Activated naive CD8-positive, alpha-beta T cell treated with anti-CD3 and anti-CD28 coated beads for 36 hours (primary cell): ENCODE measurements around the gene HIGD1A. TPM values are rescaled to one million over a fixed set of nuclear protein-coding genes. Genes with fewer than 3 reads are reported as not detected.

ENCODE experiments used
- DNase-seq: peaks from one replicate; pipeline ENCODE4 v3.0.0; 2021
- H3K27ac Mint-ChIP-seq: one replicate; pipeline ENCODE4 v1.8.0; 2022; ENCODE audit warnings: mild to moderate bottlenecking, moderate library complexity, mixed read lengths
- H3K27me3 Mint-ChIP-seq: one replicate; pipeline ENCODE4 v1.8.0; 2022; ENCODE audit warnings: mild to moderate bottlenecking, mixed read lengths
- H3K36me3 Mint-ChIP-seq: one replicate; pipeline ENCODE4 v1.8.0; 2021; ENCODE audit warnings: mild to moderate bottlenecking, mixed read lengths
- H3K4me1 Mint-ChIP-seq: one replicate; pipeline ENCODE4 v1.8.0; 2021; ENCODE audit warnings: mixed read lengths
- H3K4me3 Mint-ChIP-seq: one replicate; pipeline ENCODE4 v1.8.0; 2022; ENCODE audit warnings: mild to moderate bottlenecking, moderate library complexity, mixed read lengths
- H3K9me3 Mint-ChIP-seq: one replicate; pipeline ENCODE4 v1.8.0; 2022; ENCODE audit warnings: mixed read lengths
- total RNA-seq, 2 experiments: library from RNA; stranded (reverse); gene quantifications; one replicate each; pipeline ENCODE4 v1.2.3, GENCODE V29; 2021

HIGD1A gene
- total RNA-seq, 2 experiments from 2014 or later, result 83.1 to 85.3 TPM

DNA sequence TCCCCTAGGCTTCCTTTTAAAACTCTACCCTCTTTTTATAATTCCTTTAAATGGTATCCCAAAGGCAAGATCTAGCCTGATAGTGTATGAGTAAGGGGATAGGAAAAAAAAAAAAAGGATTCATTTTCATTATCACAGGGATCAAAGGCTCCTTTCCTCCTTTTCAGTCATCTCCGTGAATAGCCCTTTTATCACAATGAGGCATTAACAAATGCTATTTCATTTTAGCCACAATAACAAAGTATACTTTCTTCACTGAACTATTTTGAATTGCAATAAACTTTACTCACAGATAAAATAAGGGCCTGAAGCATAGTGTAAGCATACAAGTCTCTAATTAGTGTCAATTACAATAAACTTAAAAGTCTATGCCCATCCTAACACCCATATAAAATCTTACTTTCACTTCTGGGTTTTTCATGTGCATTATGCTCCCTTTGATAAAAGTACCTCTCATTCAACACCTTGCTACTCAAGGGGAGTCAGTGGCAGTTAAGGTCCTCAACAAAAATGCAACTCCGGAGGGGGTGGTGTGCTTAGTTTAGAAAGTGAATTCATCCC is 8.6 kb downstream of the HIGD1A start:
- peaks cover 23% of the 10 kb centered on the region for H3K4me1 Mint-ChIP-seq
- no peak overlapping the region for H3K27ac Mint-ChIP-seq
- peaks cover 34% of the 10 kb centered on the region for H3K36me3 Mint-ChIP-seq
- no peaks in the 10 kb centered on the region for H3K9me3 Mint-ChIP-seq
- no peak overlapping the region for H3K4me3 Mint-ChIP-seq
- no peaks in the 10 kb centered on the region for H3K27me3 Mint-ChIP-seq
- no peak for DNase-seq

DNA sequence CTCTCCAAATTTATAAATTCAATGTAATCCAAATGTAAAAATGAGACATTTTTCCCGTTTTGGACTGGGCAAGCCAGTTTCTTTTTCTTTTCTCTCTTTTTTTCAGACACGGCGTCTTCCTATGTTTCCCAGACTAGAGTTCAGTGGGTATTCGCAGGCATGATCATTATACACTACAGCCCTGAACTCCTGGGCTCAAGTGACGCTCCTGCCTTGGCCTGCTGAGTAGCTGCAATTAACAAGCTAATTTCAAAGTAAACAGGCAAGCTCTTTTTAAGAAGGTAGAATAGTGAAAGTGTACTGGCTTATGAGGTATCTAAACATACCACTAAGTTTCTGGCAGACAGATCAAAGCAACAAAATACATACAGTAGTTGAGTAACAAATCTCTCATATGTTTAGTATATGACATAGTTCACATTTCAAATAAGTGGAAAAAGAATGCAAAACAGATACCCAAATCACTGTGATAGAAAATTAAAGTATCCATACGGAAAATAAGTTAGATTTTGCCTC is 13.5 kb downstream of the HIGD1A start:
- H3K27ac Mint-ChIP-seq, result no peak overlapping the region
- H3K27me3 Mint-ChIP-seq, result no peaks in the 10 kb centered on the region
- no peaks in the 10 kb centered on the region for H3K9me3 Mint-ChIP-seq
- peaks cover 24% of the 10 kb centered on the region for H3K36me3 Mint-ChIP-seq
- H3K4me3 Mint-ChIP-seq, result no peak overlapping the region
- peaks cover 11% of the 10 kb centered on the region for H3K4me1 Mint-ChIP-seq
- DNase-seq, result no peak

DNA sequence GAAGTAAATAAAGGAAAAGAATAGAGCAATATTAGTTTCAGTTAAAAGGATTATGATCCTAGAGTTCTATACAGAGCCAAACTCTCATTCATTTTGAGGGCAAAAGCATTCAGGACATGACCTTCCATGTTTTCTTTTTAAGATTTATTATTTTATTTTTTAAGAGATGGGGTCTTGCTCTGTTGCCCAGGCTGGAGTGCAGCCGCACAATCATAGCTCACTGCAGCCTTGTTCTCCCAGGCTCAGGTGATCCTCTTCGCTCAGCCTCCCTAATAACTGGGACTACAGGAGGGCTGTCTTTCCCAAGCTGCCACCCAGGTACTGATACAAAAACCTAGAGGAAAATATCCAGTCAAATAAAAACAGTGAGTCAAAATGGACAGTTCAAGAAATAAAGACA is 17.7 kb downstream of the HIGD1A start:
- Mint-ChIP-seq H3K36me3 (peaks cover 9% of the 10 kb centered on the region), H3K27ac (no peak overlapping the region), H3K4me1 (peaks cover 5% of the 10 kb centered on the region), H3K27me3 (no peaks in the 10 kb centered on the region), H3K4me3 (no peak overlapping the region), H3K9me3 (no peaks in the 10 kb centered on the region)
- no peak for DNase-seq

DNA sequence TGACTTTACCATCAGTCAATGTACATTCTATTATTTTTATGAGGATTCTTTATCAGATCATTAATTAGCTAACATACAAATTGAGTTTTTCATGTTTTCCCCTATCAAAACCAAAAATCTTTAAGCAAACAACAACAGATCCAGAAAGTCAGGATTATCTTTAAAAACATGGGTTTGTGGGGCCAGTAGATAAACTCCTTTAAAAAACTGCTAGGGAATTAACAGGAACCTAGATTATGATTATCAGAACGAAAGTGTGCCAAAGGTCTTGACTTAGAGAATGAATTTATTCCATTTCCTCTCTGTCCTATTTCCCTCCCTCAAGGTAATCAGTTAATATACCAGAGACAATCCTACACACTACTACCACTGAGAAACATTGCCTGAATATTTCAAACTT is 18.1 kb downstream of the HIGD1A start:
- H3K36me3 Mint-ChIP-seq, result peaks cover 9% of the 10 kb centered on the region
- H3K4me3 Mint-ChIP-seq, result no peak overlapping the region
- H3K27me3 Mint-ChIP-seq, result no peaks in the 10 kb centered on the region
- H3K27ac Mint-ChIP-seq, result no peak overlapping the region
- H3K4me1 Mint-ChIP-seq, result peaks cover 5% of the 10 kb centered on the region
- H3K9me3 Mint-ChIP-seq, result no peaks in the 10 kb centered on the region
- no peak for DNase-seq

DNA sequence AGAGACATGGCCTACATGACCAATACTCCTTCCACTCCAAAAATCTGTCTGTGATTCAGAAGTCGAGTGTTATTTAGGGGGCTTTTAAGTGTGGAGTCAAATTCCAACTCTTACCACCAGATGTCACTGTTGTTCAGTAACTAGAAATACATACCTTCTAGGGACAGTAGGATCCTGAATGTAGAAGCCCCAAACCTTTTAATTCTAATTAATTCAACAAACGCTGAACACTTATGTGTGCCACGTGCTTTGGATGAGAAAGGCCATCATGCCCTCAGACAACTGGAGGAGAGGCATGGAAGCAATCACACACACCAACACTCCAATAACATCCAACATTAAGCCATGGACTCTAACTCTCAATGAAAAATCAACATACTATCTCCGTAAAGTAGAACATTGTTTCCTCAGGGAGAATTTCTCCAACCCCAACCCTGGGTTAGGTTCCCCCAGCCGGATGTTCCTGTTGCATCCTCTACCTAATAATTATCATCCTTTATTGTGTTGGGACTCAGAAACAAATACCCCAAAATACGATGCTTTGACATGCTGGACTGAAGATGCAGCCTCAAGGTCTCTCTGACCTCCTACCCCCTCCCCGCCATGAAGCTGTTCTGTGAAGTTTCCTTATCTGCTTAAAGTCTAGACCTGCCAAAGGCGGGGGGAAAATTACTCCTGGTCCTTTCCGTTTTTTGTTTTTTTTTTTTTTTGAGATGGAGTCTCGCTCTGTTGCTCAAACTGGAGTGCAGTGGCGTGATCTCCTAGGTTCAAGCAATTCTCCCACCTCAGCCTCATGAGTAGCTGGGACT is 23.2 kb downstream of the HIGD1A start:
- H3K4me1 Mint-ChIP-seq, result peaks cover 2% of the 10 kb centered on the region
- H3K27me3 Mint-ChIP-seq, result no peaks in the 10 kb centered on the region
- H3K9me3 Mint-ChIP-seq, result no peaks in the 10 kb centered on the region
- DNase-seq, result no peak
- no peak overlapping the region for H3K27ac Mint-ChIP-seq
- peaks cover 3% of the 10 kb centered on the region for H3K36me3 Mint-ChIP-seq
- no peak overlapping the region for H3K4me3 Mint-ChIP-seq

DNA sequence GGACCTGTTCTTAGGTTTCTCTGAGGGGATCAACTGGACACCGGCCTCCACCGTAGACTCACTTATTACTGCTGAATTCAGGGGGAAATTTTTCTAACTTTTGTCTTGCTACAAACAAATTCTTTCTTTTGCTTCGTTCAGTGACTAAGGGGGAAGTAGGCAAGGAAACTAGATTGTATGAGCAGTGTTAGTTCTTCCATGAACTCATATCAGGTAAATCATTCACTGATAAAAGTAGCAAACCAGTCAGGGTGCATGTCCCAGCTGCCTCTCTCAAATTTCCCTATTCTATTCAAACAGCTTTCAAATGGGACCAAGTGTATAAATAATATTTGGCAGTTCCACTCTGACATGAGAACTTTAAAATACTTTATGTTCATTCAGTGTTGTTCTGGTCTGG is 23.9 kb downstream of the HIGD1A start:
- no peak for DNase-seq
- Mint-ChIP-seq H3K4me3 (no peak overlapping the region), H3K9me3 (no peaks in the 10 kb centered on the region), H3K4me1 (peaks cover 2% of the 10 kb centered on the region), H3K27me3 (no peaks in the 10 kb centered on the region), H3K27ac (no peak overlapping the region), H3K36me3 (peaks cover 3% of the 10 kb centered on the region)

DNA sequence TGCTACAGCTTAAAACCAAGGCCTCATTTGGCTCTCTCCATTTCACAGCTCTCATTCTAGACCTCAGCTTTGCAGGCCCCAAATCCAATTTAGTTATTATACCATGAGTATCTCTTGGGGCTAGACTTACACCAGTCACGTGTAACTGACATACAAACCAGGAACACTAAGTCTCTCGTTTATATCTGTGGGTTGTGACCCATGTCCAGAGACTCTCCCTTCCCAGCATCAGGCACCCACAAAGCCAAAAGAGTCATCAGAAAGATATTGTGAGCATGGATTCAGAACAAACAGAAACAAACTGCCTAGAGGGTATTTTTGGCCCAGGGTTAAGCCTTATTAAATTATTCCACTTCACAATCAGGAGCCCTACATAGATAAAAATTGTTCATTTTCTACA is 25.6 kb downstream of the HIGD1A start:
- Mint-ChIP-seq H3K27ac (no peak overlapping the region), H3K4me1 (peaks cover 2% of the 10 kb centered on the region), H3K36me3 (peaks cover 3% of the 10 kb centered on the region), H3K4me3 (no peak overlapping the region), H3K9me3 (no peaks in the 10 kb centered on the region), H3K27me3 (no peaks in the 10 kb centered on the region)
- DNase-seq, result no peak

DNA sequence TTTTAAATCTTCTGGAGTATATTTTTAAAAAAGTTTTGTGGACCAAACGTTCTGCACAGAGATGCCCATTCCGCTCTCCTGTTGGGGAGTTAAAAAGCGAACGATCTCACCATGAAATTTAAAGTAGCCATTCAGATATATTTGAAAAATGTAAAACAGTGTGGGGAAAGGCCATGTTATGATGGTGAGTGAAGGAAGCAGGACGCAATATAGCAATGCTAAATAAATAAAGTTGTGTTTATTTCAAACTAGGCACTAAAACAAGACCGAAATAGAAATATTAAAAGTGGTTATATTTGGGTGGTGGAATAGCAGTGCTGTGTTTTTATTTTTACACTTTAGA is 30.9 kb downstream of the HIGD1A start:
- no peak for DNase-seq
- H3K27me3 Mint-ChIP-seq, result no peaks in the 10 kb centered on the region
- peak overlapping the region; percentile 79 for H3K27ac Mint-ChIP-seq
- H3K4me3 Mint-ChIP-seq, result peak overlapping the region; percentile 83
- no peaks in the 10 kb centered on the region for H3K36me3 Mint-ChIP-seq
- peaks cover 7% of the 10 kb centered on the region for H3K9me3 Mint-ChIP-seq
- peaks cover 9% of the 10 kb centered on the region for H3K4me1 Mint-ChIP-seq

DNA sequence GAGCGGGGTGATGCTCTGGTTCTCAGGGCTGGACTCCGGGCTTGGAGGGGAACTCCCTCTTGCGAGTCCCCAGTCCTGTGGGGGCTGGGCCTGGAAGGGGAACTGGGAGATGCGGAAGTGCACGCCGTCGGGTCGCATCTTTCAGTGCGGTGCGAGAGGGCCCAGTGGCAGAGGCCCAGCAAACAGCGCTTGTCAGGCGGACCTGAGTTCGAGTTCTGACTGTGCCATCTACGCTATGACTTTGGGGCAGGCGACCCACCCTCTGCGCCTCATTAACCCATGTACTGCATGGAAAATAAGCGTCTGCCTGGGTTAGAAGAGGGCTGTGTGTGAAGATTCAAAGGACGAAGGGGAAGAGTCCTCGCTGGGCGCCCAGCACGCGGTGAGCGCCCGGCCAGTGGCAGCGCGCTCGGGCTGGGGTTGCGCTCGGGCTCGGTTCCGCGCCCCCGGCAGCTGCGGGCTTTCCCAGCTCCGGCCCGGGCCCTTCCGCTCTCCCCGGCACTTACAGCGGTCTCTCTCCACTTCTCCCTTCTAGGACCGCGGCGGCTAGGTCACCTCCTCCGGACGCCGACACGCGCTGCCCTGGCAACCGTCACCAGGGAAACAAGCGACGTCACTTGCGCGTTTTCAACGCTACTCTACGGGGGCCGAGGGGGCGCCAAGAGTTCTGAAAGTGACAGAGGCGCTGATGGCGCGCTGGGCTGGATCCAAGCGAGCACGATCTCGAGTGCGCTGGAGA is 31.5 kb downstream of the HIGD1A start, which contains the start of gene CCDC13:
TSS of gene CCDC13 (minus strand) at position 584 of the 739 bp plus-strand sequence. CDS start 14,908 bp downstream, outside the sequence.
- peaks cover 9% of the 10 kb centered on the region for H3K4me1 Mint-ChIP-seq
- peak; percentile 94 for DNase-seq
- H3K4me3 Mint-ChIP-seq, result peak within 1 kb of the TSS; percentile 83
- no peaks in the 10 kb centered on the region for H3K27me3 Mint-ChIP-seq
- no peaks in the 10 kb centered on the region for H3K36me3 Mint-ChIP-seq
- peak within 1 kb of the TSS; percentile 79 for H3K27ac Mint-ChIP-seq
- peaks cover 7% of the 10 kb centered on the region for H3K9me3 Mint-ChIP-seq

DNA sequence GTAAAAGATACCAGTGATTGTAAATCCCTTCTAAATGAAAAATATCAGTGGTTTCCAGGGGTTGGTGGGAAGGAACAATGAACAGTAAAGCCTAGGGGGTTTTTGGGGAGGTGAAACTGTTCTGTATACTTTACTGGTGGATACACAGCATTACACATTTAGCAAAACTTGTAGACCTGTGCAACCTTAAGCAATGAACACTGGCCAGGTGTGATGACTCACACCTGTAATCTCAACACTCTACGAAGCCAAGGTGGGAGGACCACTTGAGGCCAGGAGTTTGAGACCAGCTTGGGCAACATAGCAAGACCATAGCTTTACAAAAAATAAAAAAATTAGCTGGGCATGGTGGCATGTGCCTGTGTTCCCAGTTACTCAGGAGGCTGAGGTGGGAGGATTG is 33.0 kb downstream of the HIGD1A start:
- Mint-ChIP-seq H3K27ac (no peak overlapping the region), H3K4me1 (peaks cover 9% of the 10 kb centered on the region), H3K36me3 (no peaks in the 10 kb centered on the region), H3K9me3 (peaks cover 7% of the 10 kb centered on the region), H3K4me3 (no peak overlapping the region), H3K27me3 (no peaks in the 10 kb centered on the region)
- DNase-seq, result no peak

DNA sequence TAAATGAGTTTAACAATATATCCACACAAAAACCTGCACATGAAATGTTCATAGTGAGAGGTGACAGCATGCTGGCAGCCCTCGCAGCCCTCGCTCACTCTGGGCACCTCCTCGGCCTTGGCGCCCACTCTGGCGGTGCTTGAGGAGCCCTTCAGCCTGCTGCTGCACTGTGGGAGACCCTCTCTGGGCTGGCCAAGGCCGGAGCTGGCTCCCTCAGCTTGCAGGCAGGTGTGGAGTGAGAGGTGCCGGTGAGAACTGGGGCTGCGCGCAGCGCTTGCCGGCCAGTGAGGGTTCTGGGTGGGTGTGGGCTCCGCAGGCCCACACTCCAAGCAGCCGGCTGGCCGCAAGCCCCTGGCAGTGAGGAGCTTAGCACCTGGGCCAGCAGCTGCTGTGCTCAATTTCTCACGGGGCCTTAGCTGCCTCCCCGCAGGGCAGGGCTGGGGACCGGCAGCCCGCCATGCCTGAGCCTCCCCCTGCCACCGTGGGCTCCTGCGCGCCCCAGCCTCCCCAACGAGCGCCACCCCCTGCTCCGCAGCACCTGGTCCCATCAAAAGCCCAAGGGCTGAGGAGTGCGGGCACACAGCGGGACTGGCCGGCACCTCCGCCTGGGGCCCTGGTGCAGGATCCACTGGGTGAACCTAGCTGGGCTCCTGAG is 34.7 kb downstream of the HIGD1A start:
- Mint-ChIP-seq H3K9me3 (peaks cover 7% of the 10 kb centered on the region), H3K4me3 (no peak overlapping the region), H3K27ac (no peak overlapping the region), H3K27me3 (no peaks in the 10 kb centered on the region), H3K36me3 (no peaks in the 10 kb centered on the region), H3K4me1 (peaks cover 9% of the 10 kb centered on the region)
- no peak for DNase-seq

DNA sequence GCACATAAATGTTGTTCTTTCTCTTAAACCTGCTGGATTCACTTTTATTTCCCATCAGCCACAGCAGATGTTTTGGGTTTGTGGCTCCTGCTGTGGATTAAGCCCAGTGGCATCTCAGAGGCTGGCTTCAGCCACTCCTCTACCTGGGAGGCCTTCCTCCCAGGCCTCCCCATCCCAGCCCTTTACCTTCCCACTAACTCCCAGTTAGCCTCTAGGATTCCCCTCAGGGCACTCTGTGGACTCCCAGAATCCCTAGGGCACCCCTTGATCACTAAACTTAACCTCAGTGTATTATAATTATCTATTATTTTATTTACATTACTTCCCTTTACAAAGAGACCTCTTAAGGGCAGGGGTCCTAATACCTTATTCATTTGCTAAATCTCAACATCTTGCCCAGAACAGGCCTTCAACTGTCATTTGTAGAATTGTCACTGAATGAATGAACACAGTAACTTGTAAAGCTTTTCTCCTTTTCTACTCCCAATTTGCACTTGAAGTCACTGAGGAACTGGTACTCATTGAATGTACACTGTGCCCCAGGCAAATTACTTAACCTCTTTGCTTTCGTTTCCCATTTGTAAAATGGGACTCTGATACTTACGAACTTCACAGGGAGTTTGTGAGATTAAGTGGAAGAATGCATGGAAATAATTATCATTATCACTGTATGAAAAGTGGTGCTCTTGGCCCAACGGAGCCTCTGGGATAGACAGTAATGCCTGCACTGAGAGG is 39.6 kb downstream of the HIGD1A start:
- Mint-ChIP-seq H3K36me3 (no peaks in the 10 kb centered on the region), H3K4me3 (no peak overlapping the region), H3K4me1 (no peaks in the 10 kb centered on the region), H3K27ac (no peak overlapping the region), H3K27me3 (no peaks in the 10 kb centered on the region), H3K9me3 (no peaks in the 10 kb centered on the region)
- no peak for DNase-seq

DNA sequence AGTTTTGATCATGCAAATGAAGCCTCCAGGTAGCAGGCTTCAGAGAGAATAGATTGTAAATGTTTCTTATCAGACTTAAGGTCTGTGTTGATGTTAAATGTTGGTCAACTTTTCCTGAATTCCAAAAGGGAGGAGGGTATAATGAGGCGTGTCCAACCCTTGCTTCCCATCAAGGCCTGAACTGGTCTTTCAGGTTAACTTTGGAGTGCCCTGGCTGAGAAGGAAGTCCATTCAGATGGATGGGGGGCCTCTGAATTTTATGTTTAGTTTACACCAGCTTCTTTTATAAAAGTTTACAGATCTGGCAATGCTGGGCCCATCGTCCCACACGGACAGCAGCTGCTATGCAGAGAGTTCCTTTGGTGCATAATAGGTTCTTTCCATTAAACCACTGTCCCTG is 40.2 kb downstream of the HIGD1A start:
- Mint-ChIP-seq H3K4me1 (no peaks in the 10 kb centered on the region), H3K27me3 (no peaks in the 10 kb centered on the region)

DNA sequence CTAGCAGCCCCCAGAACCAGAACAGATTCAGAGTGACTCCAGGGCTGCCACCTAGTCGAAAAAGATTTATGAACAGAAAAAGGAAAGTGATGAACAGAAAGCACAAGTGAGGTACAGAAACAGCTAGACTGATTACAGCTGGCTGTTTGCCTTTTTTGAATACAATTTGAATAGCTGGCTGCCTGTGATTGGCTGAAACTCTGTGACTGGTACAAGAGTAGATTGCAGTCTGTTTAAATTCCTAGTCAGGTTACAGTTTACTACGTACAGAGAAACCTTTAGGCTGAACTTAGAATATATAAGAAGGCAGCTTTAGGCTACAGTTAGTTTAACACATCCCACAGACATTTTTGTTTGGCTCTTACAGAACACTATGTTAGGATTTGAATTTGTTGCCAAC is 41.3 kb downstream of the HIGD1A start:
- Mint-ChIP-seq H3K4me3 (no peak overlapping the region), H3K36me3 (no peaks in the 10 kb centered on the region), H3K4me1 (no peaks in the 10 kb centered on the region), H3K27ac (no peak overlapping the region), H3K27me3 (peaks cover 2% of the 10 kb centered on the region), H3K9me3 (no peaks in the 10 kb centered on the region)
- DNase-seq, result no peak

More for the DNA sequence above, 40.2 kb downstream of the HIGD1A start:
- DNase-seq, result no peak
- Mint-ChIP-seq H3K4me3 (no peak overlapping the region), H3K36me3 (no peaks in the 10 kb centered on the region), H3K9me3 (no peaks in the 10 kb centered on the region), H3K27ac (no peak overlapping the region)
